ENCODE data around the gene TTLL9.

The TTLL9 gene

GRCh38 chr20:31833130-31833930, 37.1 kb upstream of the TTLL9 start:
- peak; percentile 37 for DNase-seq (ENCODE audit: low read depth)
- TF ChIP-seq CTCF (IDR thresholded peaks at IDR 0.05; ENCODE audit: insufficient read depth, low read depth, low read length, missing control alignments), result peak; percentile 68
- H3K4me3 ChIP-seq (ENCODE audit: low read length), result no peak overlapping the region

- no peak overlapping the region for H3K4me3 ChIP-seq (ENCODE audit: low read length)
- no peak for TF ChIP-seq CTCF (IDR thresholded peaks at IDR 0.05; ENCODE audit: insufficient read depth, low read depth, low read length, missing control alignments)
- DNase-seq (ENCODE audit: low read depth), result no peak
Observed at GRCh38 chr20:31833931-31834521, 36.4 kb upstream of the TTLL9 start.

- no peak overlapping the region for H3K4me3 ChIP-seq (ENCODE audit: low read length)
- no peak for DNase-seq (ENCODE audit: low read depth)
- no peak for TF ChIP-seq CTCF (IDR thresholded peaks at IDR 0.05; ENCODE audit: insufficient read depth, low read depth, low read length, missing control alignments)
Observed at GRCh38 chr20:31835554-31835953, 34.9 kb upstream of the TTLL9 start.

GRCh38 chr20:31835977-31836852, 34.2 kb upstream of the TTLL9 start:
- no peak overlapping the region for H3K4me3 ChIP-seq (ENCODE audit: low read length)
- TF ChIP-seq CTCF (IDR thresholded peaks at IDR 0.05; ENCODE audit: insufficient read depth, low read depth, low read length, missing control alignments), result no peak
- peak; percentile 71 for DNase-seq (ENCODE audit: low read depth)

GRCh38 chr20:31836853-31837608, 33.4 kb upstream of the TTLL9 start:
- no peak overlapping the region for H3K4me3 ChIP-seq (ENCODE audit: low read length)

More at GRCh38 chr20:31836853-31837608, 33.4 kb upstream of the TTLL9 start:
- no peak for TF ChIP-seq CTCF (IDR thresholded peaks at IDR 0.05; ENCODE audit: insufficient read depth, low read depth, low read length, missing control alignments)
- DNase-seq (ENCODE audit: low read depth), result no peak
